CD4-positive, CD25-positive, alpha-beta regulatory T cell (primary cell): ENCODE data around the gene IL1RAPL1. TPM values are rescaled to one million over a fixed set of nuclear protein-coding genes. Genes with fewer than 3 reads are reported as not detected.

ENCODE experiments used
- ATAC-seq, 2 donors: fragments of 150-1000 bp; cut with Tn5 transposase; one replicate each; pipeline ENCODE4 v1.10.0; 2021; ENCODE audit warnings: low read depth in 2 of 2, moderate number of reproducible peaks in 2 of 2, moderate library complexity in 1 of 2
- DNase-seq, 3 donors: peaks; one replicate each; pipeline versions ENCODE4 v3.0.0 to v3.0.0-alpha.2; 2012 to 2022; ENCODE audit warnings: mixed read lengths in 1 of 3
- H3K27ac ChIP-seq: one replicate; pipeline ENCODE4 v1.7.0; 2013; ENCODE audit warnings: mild to moderate bottlenecking, low read length; ENCODE audit not compliant: insufficient read depth, poor library complexity, severe bottlenecking
- H3K27me3 ChIP-seq: one replicate; pipeline ENCODE4 v1.7.0; 2013; ENCODE audit warnings: low read length; ENCODE audit not compliant: control insufficient read depth, insufficient read depth
- H3K36me3 ChIP-seq: one replicate; pipeline ENCODE4 v1.7.0; 2013; ENCODE audit warnings: mild to moderate bottlenecking, low read length, moderate library complexity; ENCODE audit not compliant: control insufficient read depth, insufficient read depth
- H3K4me1 ChIP-seq: 2 replicates; pipeline ENCODE4 v1.7.0; 2013; ENCODE audit warnings: mild to moderate bottlenecking, low read length; ENCODE audit not compliant: insufficient read depth, control insufficient read depth, poor library complexity, severe bottlenecking
- H3K4me3 ChIP-seq: one replicate; pipeline ENCODE4 v1.7.0; 2013; ENCODE audit warnings: low read depth, mild to moderate bottlenecking, low read length, moderate library complexity
- H3K9me3 ChIP-seq, 2 experiments: 1 replicate in 1 of 2; 2 replicates in 1 of 2; pipeline ENCODE4 v1.7.0; 2013; ENCODE audit warnings: low read length in 2 of 2, mild to moderate bottlenecking in 1 of 2, moderate library complexity in 1 of 2; ENCODE audit not compliant: control insufficient read depth in 2 of 2
- H3K27ac Mint-ChIP-seq, 3 donors: one replicate each; pipeline ENCODE4 v1.8.0; 2020 to 2022; ENCODE audit warnings: mild to moderate bottlenecking in 3 of 3, mixed read lengths in 3 of 3, moderate library complexity in 2 of 3
- H3K27me3 Mint-ChIP-seq: one replicate; pipeline ENCODE4 v1.8.0; 2022; ENCODE audit warnings: mild to moderate bottlenecking, mixed read lengths
- H3K36me3 Mint-ChIP-seq: one replicate; pipeline ENCODE4 v1.8.0; 2020; ENCODE audit warnings: mixed read lengths
- H3K4me1 Mint-ChIP-seq, 4 donors: one replicate each; pipeline ENCODE4 v1.8.0; 2020 to 2022; ENCODE audit warnings: mixed read lengths in 4 of 4, mild to moderate bottlenecking in 1 of 4
- H3K4me3 Mint-ChIP-seq, 4 donors: one replicate each; pipeline ENCODE4 v1.8.0; 2020 to 2022; ENCODE audit warnings: mild to moderate bottlenecking in 4 of 4, mixed read lengths in 4 of 4, moderate library complexity in 3 of 4
- H3K9me3 Mint-ChIP-seq, 7 donors: one replicate each; pipeline ENCODE4 v1.8.0; 2020 to 2022; ENCODE audit warnings: mixed read lengths in 7 of 7, mild to moderate bottlenecking in 3 of 7, moderate library complexity in 2 of 7
- polyA plus RNA-seq, 4 donors: library from polyadenylated mRNA; unstranded; fragments of 300-500 nt; fragmentation: Illumina TruSeq; gene quantifications; one replicate each; pipeline ENCODE4 v1.2.3, GENCODE V29; 2021
- total RNA-seq: library from RNA; stranded (reverse); gene quantifications from one replicate; pipeline ENCODE4 v1.2.3, GENCODE V29; 2022

IL1RAPL1 gene
- total and polyA plus RNA-seq, 5 donors from 2014 or later: not detected

DNA sequence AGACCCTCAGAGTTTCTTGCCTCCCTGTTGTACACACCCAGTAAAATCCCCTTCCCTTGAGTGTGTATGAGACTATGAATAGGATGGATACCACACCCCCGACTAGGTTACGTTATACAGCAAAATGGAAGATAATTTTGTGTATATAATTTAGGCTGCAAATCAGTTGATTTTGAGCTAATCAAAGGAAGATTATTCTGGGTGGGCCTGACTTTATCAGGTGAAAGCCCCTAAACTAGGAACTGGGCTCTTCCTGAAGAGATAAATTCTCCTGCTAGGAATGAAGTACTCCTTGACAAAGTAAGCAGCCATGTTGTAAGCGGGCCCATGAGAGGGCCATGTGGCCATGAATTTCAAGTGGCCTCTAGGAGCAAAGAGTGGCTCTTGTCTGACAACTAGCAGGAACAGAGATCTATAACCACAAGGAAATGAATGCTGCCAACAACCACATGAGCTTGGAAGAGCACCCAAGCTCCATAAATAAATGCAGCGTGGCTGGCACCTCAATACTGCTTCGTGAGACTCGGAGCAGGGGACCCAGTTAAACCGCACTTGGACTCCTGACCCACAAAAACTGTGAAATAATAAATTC, 646.4 kb downstream of the IL1RAPL1 start:
- H3K4me1 ChIP-seq: no peaks in the 10 kb centered on the region
- Mint-ChIP-seq H3K4me1 (no peaks in the 10 kb centered on the region), H3K4me3 (no peak overlapping the region), H3K36me3 (no peaks in the 10 kb centered on the region), H3K9me3 (peaks cover 0 to 2% (median 0%) of the 10 kb centered on the region in 7 donors), H3K27ac (no peak overlapping the region), H3K27me3 (no peaks in the 10 kb centered on the region)
- no peak overlapping the region for H3K4me3 ChIP-seq
- DNase-seq (no peak), ATAC-seq (no peak)
- H3K9me3 ChIP-seq: no peaks in the 10 kb centered on the region
- no peaks in the 10 kb centered on the region for H3K36me3 ChIP-seq
- no peak overlapping the region for H3K27ac ChIP-seq
- no peaks in the 10 kb centered on the region for H3K27me3 ChIP-seq

DNA sequence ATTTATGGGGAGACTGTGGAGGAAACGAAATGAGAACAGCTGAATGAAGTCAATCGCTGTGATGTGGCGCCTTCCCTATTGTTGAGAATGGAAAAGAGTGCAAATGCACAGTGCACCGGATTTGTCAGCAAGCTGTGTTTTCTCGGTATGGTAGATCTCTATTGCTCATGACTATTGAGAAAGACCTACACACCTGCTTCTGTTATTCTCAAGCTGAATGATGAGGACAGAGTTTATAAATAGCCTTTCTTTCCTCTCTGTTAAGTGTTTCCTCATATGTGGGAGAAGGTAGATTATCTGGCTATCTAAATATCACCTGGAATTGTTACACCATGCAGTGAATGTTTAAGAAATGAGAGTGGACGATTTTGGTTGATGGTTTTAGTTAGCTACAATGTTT, 650.7 kb downstream of the IL1RAPL1 start:
- Mint-ChIP-seq H3K27ac (no peak overlapping the region), H3K4me3 (no peak overlapping the region), H3K9me3 (peaks cover 0 to 4% (median 0%) of the 10 kb centered on the region in 7 donors), H3K36me3 (no peaks in the 10 kb centered on the region), H3K4me1 (no peaks in the 10 kb centered on the region), H3K27me3 (no peaks in the 10 kb centered on the region)
- ATAC-seq (no peak), DNase-seq (no peak)
- Histone ChIP-seq H3K27me3 (no peaks in the 10 kb centered on the region), H3K4me3 (no peak overlapping the region), H3K4me1 (no peaks in the 10 kb centered on the region), H3K9me3 (no peaks in the 10 kb centered on the region), H3K27ac (no peak overlapping the region), H3K36me3 (no peaks in the 10 kb centered on the region)

DNA sequence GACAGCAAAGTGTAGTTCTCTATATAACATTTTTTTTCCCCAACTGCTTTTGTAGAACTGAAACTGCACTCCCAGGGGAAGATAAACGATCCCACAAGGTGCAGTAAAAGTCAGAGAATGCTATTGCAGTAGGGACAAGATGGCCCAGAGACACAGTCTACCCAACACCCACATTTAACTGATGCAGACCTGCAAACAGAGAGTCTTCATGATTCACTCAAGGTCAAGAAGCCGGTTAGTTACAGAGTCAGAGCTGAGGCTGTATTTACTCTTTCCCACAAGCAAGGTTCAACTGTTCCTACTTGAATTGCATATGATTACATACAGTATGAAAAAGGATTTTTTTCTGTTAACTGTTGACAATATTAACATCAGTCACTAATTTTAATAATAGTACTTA, 654.6 kb downstream of the IL1RAPL1 start:
- Mint-ChIP-seq H3K9me3 (peaks cover 0 to 11% (median 2%) of the 10 kb centered on the region in 7 donors), H3K4me3 (no peak overlapping the region), H3K27ac (no peak overlapping the region), H3K4me1 (no peaks in the 10 kb centered on the region), H3K36me3 (no peaks in the 10 kb centered on the region), H3K27me3 (no peaks in the 10 kb centered on the region)
- no peaks in the 10 kb centered on the region for H3K36me3 ChIP-seq
- H3K4me1 ChIP-seq: no peaks in the 10 kb centered on the region
- no peaks in the 10 kb centered on the region for H3K27me3 ChIP-seq
- H3K4me3 ChIP-seq: no peak overlapping the region
- ATAC-seq: no peak
- no peak overlapping the region for H3K27ac ChIP-seq
- no peaks in the 10 kb centered on the region for H3K9me3 ChIP-seq
- no peak for DNase-seq

DNA sequence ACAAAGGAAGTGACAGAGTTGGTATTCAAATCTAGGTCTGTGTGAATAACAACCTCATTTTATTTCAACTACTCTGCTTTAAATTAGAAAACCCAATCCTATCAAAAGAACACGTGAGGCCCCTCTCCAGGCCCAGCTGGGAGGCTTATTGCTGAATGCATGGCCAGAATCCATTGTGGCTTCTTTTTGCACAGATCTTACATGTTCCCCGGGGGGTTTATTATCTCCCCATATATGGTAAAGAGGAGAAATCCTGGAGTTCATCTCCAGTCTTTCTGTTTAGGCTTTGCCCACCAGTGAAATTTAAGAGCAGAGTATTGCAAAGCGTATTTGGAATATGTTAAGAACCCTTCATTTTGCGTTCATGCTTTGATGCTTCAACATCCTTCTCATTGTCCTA, 655.6 kb downstream of the IL1RAPL1 start:
- Mint-ChIP-seq H3K4me3 (no peak overlapping the region), H3K27me3 (no peaks in the 10 kb centered on the region), H3K27ac (no peak overlapping the region), H3K36me3 (no peaks in the 10 kb centered on the region), H3K4me1 (no peaks in the 10 kb centered on the region), H3K9me3 (peaks cover 0 to 11% (median 2%) of the 10 kb centered on the region in 7 donors)
- Histone ChIP-seq H3K27ac (no peak overlapping the region), H3K4me1 (no peaks in the 10 kb centered on the region), H3K4me3 (no peak overlapping the region), H3K27me3 (no peaks in the 10 kb centered on the region), H3K9me3 (no peaks in the 10 kb centered on the region), H3K36me3 (no peaks in the 10 kb centered on the region)
- no peak for ATAC-seq
- no peak for DNase-seq

DNA sequence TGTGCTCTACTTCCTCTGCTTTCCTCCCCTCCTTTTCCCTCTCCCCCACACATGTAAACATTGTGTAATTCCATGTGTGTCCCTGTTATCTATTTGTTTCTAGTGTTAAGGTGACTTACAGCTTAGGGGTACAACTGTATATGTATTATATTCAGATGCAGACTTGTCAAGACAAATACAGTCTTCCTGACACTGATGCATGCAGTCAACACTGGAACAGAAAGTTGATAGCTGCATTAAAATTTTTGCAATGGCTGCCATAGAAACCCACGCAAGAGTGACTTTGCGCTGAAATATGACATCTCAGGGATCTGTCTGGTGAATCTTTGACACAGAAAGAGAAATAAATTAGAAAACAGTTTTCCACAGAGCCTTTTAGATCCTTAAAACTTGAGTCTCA, 656.7 kb downstream of the IL1RAPL1 start:
- H3K27ac ChIP-seq: no peak overlapping the region
- Mint-ChIP-seq H3K36me3 (no peaks in the 10 kb centered on the region), H3K4me1 (no peaks in the 10 kb centered on the region), H3K4me3 (no peak overlapping the region), H3K9me3 (peaks cover 0 to 11% (median 2%) of the 10 kb centered on the region in 7 donors), H3K27ac (no peak overlapping the region), H3K27me3 (no peaks in the 10 kb centered on the region)
- DNase-seq: no peak
- H3K4me1 ChIP-seq: no peaks in the 10 kb centered on the region
- no peak overlapping the region for H3K4me3 ChIP-seq
- H3K27me3 ChIP-seq: no peaks in the 10 kb centered on the region
- ATAC-seq: no peak
- no peaks in the 10 kb centered on the region for H3K36me3 ChIP-seq
- H3K9me3 ChIP-seq: no peaks in the 10 kb centered on the region

DNA sequence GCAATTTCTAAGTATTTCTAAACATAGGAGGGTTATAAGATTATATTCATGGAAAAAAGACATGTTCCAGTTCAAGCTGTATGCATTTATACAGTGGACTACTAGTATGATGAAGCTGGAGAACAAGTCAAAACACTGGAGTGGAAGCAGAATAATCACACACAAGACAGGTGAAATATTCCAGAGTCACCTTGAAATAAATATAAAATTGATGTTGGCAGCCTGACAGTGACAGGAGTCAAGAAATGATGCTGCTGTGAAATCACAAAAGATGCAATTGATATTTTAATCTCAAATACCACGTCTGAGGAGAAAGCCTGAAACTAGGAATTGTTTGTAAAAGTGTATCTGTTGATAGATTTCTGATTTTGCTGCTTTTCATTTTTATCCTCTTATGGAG, 667.3 kb downstream of the IL1RAPL1 start:
- no peak overlapping the region for H3K27ac Mint-ChIP-seq
- peaks cover 0 to 6% (median 0%) of the 10 kb centered on the region in 7 donors for H3K9me3 Mint-ChIP-seq
- no peak overlapping the region for H3K4me3 Mint-ChIP-seq
- no peaks in the 10 kb centered on the region for H3K27me3 ChIP-seq
- no peaks in the 10 kb centered on the region for H3K4me1 ChIP-seq
- no peaks in the 10 kb centered on the region for H3K36me3 Mint-ChIP-seq
- no peaks in the 10 kb centered on the region for H3K36me3 ChIP-seq
- no peaks in the 10 kb centered on the region for H3K4me1 Mint-ChIP-seq
- H3K4me3 ChIP-seq: no peak overlapping the region
- ATAC-seq (no peak), DNase-seq (no peak)
- no peaks in the 10 kb centered on the region for H3K9me3 ChIP-seq
- no peak overlapping the region for H3K27ac ChIP-seq
- H3K27me3 Mint-ChIP-seq: no peaks in the 10 kb centered on the region

DNA sequence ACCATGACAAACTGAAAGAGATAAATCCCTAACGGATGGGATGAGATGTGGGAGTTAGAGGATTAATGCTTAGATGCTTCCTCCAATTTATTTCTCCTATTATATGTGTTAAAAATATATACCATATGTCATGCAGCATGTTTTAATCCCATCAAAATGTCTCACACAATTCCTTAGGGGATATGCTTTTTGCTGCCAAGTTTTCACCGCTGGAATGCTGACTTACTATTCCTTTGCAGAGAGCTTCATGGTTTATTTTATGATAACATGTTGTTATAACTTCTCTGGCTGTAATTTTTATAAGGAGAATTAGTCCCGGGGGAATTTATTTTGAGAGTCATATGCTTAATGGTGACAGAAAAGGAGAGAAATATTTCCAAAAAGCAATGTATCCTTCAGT, 670.3 kb downstream of the IL1RAPL1 start:
- Mint-ChIP-seq H3K27me3 (no peaks in the 10 kb centered on the region), H3K4me1 (no peaks in the 10 kb centered on the region), H3K36me3 (no peaks in the 10 kb centered on the region), H3K27ac (no peak overlapping the region), H3K4me3 (no peak overlapping the region), H3K9me3 (peaks cover 0 to 5% (median 0%) of the 10 kb centered on the region in 7 donors)
- no peaks in the 10 kb centered on the region for H3K4me1 ChIP-seq
- ATAC-seq: no peak
- H3K27ac ChIP-seq: no peak overlapping the region
- DNase-seq: no peak
- H3K36me3 ChIP-seq: no peaks in the 10 kb centered on the region
- no peaks in the 10 kb centered on the region for H3K9me3 ChIP-seq
- no peaks in the 10 kb centered on the region for H3K27me3 ChIP-seq
- no peak overlapping the region for H3K4me3 ChIP-seq

DNA sequence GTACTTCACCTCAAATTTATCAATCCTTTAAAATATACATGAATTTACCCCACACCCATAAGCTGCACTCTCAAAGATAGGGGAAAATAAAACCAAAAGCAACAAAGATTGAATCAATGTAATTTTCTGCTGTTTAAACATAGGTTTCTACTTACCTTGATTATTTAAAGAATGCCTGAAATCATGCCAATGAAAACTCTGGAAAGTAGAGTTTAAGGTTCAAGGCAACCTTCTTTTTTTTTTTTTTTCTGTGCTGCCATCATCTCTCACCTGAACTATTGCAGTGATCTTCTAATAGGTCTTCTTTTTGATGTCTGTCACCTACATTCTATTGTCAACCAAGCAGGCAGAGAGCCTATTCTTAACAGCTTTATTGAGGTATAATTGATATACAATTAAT, 682.1 kb downstream of the IL1RAPL1 start:
- Mint-ChIP-seq H3K4me1 (no peaks in the 10 kb centered on the region), H3K27me3 (no peaks in the 10 kb centered on the region), H3K36me3 (no peaks in the 10 kb centered on the region), H3K27ac (no peak overlapping the region), H3K4me3 (no peak overlapping the region), H3K9me3 (peaks cover 0 to 8% (median 2%) of the 10 kb centered on the region in 7 donors)
- no peak overlapping the region for H3K4me3 ChIP-seq
- H3K36me3 ChIP-seq: no peaks in the 10 kb centered on the region
- DNase-seq (no peak), ATAC-seq (no peak)
- H3K9me3 ChIP-seq: no peaks in the 10 kb centered on the region
- no peaks in the 10 kb centered on the region for H3K4me1 ChIP-seq
- H3K27ac ChIP-seq: no peak overlapping the region
- no peaks in the 10 kb centered on the region for H3K27me3 ChIP-seq
